ENCODE data around the gene SNAPC3.
"Not testable (repeated sequence)": the region's sequence is repeated elsewhere in the genome, so short reads cannot be mapped to it uniquely, and the experiment has no call there.

The SNAPC3 gene

DNA sequence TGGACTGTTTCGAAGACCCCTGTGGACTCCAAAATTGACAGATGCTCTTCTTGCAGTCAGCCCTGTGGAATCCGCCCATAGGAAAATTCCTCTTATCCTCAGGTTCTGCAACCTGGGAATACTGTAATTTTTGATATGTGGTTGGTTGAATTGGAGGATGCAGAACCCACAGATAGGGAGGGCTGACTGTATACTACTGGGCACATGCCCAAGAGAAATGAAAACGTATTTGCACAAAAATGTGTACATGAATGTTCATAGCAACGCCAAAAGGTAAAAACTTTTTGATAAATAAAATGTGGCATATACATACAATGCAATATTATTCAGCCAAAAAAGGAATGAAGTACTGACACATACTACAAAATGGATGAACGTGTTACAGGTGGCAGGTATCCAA, 1.9 kb upstream of the SNAPC3 start:
- H3K4me3 ChIP-seq (ENCODE audit: low read depth, low read length): no peak overlapping the region
- TF ChIP-seq, protein P1, sequence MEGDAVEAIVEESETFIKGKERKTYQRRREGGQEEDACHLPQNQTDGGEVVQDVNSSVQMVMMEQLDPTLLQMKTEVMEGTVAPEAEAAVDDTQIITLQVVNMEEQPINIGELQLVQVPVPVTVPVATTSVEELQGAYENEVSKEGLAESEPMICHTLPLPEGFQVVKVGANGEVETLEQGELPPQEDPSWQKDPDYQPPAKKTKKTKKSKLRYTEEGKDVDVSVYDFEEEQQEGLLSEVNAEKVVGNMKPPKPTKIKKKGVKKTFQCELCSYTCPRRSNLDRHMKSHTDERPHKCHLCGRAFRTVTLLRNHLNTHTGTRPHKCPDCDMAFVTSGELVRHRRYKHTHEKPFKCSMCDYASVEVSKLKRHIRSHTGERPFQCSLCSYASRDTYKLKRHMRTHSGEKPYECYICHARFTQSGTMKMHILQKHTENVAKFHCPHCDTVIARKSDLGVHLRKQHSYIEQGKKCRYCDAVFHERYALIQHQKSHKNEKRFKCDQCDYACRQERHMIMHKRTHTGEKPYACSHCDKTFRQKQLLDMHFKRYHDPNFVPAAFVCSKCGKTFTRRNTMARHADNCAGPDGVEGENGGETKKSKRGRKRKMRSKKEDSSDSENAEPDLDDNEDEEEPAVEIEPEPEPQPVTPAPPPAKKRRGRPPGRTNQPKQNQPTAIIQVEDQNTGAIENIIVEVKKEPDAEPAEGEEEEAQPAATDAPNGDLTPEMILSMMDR (IDR thresholded peaks at IDR 0.05; ENCODE audit: low read depth, low read length, missing control alignments): no peak
- in situ Hi-C loops (cut with HindIII; ENCODE audit: low sequenced_read_pairs): loop anchor here (5.0 kb wide), 1 partner anchor 208 kb away; no protein-coding TSS in a partner anchor
- DNase-seq (ENCODE audit: low read depth): no peak

- no peak overlapping the region for H3K4me3 ChIP-seq (ENCODE audit: low read depth, low read length)
- TF ChIP-seq, protein P1 (IDR thresholded peaks at IDR 0.05; ENCODE audit: low read depth, low read length, missing control alignments): no peak
- in situ Hi-C loops (cut with HindIII; ENCODE audit: low sequenced_read_pairs): loop anchor here (5.0 kb wide), 1 partner anchor 209 kb away; no protein-coding TSS in a partner anchor
- DNase-seq (ENCODE audit: low read depth): no peak
Observed at GRCh38 chr9:15421532-15421931, 1.1 kb upstream of the SNAPC3 start.

GRCh38 chr9:15421990-15422371, 695 bp upstream of the SNAPC3 start:
- H3K4me3 ChIP-seq (ENCODE audit: low read depth, low read length): peak overlapping the region; percentile 84
- DNase-seq (ENCODE audit: low read depth): no peak
- in situ Hi-C loops (cut with HindIII; ENCODE audit: low sequenced_read_pairs): loop anchor here (5.0 kb wide), 1 partner anchor 210 kb away; no protein-coding TSS in a partner anchor
- TF ChIP-seq, protein P1 (IDR thresholded peaks at IDR 0.05; ENCODE audit: low read depth, low read length, missing control alignments): no peak

DNA sequence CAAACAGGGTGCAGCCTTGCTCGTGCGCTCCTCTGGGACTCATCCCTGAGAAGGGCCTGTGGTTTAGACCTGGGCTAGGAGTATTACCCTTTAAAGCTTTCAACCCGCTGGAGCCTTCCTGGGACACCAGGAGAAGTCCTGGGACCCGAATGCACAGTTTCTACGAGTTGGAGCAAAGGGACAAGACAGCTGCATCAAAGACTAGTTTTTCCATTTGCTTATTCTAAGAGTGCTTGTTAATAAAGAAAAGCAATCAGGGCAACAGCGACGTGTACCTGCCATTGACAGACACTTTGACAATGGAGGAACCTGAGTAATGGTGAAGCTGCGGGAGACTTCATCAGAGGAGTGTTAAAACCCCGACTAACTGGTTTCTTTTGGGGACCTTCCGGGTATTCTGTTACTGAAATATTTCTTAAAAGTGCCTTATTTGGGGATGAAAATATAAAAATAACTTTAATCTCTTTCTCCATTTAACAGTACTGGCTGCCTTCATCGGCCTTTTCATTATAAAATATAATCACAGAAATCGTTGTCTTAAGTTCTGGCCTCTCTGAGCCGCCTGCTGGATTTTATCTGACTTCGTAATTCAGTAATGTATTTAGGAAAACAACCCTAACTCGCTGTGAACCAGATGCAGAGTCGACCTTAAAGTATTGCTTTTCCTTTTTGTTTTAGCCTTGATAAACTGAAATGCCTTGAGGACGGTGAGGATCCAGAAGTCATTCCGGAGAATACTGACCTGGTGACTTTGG, 732 bp downstream of the SNAPC3 start:
- in situ Hi-C loops (cut with HindIII; ENCODE audit: low sequenced_read_pairs): loop anchor here (5.0 kb wide), 1 partner anchor 211 kb away; no protein-coding TSS in a partner anchor
- DNase-seq (ENCODE audit: low read depth): peak; percentile 20
- H3K4me3 ChIP-seq (ENCODE audit: low read depth, low read length): peak overlapping the region; percentile 84
- TF ChIP-seq, protein P1 (IDR thresholded peaks at IDR 0.05; ENCODE audit: low read depth, low read length, missing control alignments): peak; percentile 45

- DNase-seq (ENCODE audit: low read depth): no peak
- TF ChIP-seq, protein P1 (IDR thresholded peaks at IDR 0.05; ENCODE audit: low read depth, low read length, missing control alignments): no peak
- H3K4me3 ChIP-seq (ENCODE audit: low read depth, low read length): no peak overlapping the region
- in situ Hi-C loops (cut with HindIII; ENCODE audit: low sequenced_read_pairs): no loop called here
Observed at GRCh38 chr9:15426019-15426418, 3.3 kb downstream of the SNAPC3 start.

- H3K4me3 ChIP-seq (ENCODE audit: low read depth, low read length); DNase-seq (ENCODE audit: low read depth); in situ Hi-C loops (cut with HindIII; ENCODE audit: low sequenced_read_pairs): not testable (repeated sequence)
Observed at GRCh38 chr9:15427702-15428101, 5.0 kb downstream of the SNAPC3 start.

Data from astrocyte of the cerebellum (primary cell).